HG03469 (cell line): ENCODE data around the gene GAPDHS.
A peak's percentile ranks its signal among the peaks of the same experiment; 100 is the strongest.

ENCODE experiments used
- ATAC-seq: cut with Tn5 transposase; IDR thresholded peaks from one replicate; pipeline ENCODE4 v1.9.1; 2021; ENCODE audit warnings: mild to moderate bottlenecking, moderate library complexity, moderate number of reproducible peaks; ENCODE audit not compliant: unreplicated experiment

GAPDHS gene

GRCh38 chr19:35534803-35535480 is 1.7 kb downstream of the GAPDHS start:
- no peak for ATAC-seq

GRCh38 chr19:35539314-35539713 is 6.1 kb downstream of the GAPDHS start:
- ATAC-seq, result no peak

GRCh38 chr19:35539850-35540249 is 6.6 kb downstream of the GAPDHS start:
- no peak for ATAC-seq

- ATAC-seq, result no peak
Observed at GRCh38 chr19:35540356-35540927, 7.2 kb downstream of the GAPDHS start.

- ATAC-seq, result no peak
Observed at GRCh38 chr19:35542209-35542608, 9.0 kb downstream of the GAPDHS start.

- ATAC-seq, result no peak
Observed at GRCh38 chr19:35543280-35544109, 10.2 kb downstream of the GAPDHS start.

GRCh38 chr19:35544110-35544802 is 11.0 kb downstream of the GAPDHS start:
- no peak for ATAC-seq

- ATAC-seq, result peak; percentile 49
Observed at GRCh38 chr19:35545001-35545854, 12.0 kb downstream of the GAPDHS start, which contains the start of gene TMEM147. TSS of gene TMEM147 (plus strand) at chr19:35545626. CDS start at chr19:35545740, 114 bp downstream.

- ATAC-seq, result peak; percentile 25
Observed at GRCh38 chr19:35545855-35546381, 12.7 kb downstream of the GAPDHS start.

- no peak for ATAC-seq
Observed at GRCh38 chr19:35546532-35546931, 13.3 kb downstream of the GAPDHS start.

GRCh38 chr19:35549174-35549788 is 16.0 kb downstream of the GAPDHS start:
- ATAC-seq, result no peak

- no peak for ATAC-seq
Observed at GRCh38 chr19:35549879-35550523, 16.7 kb downstream of the GAPDHS start.

GRCh38 chr19:35551091-35551810 is 18.0 kb downstream of the GAPDHS start:
- ATAC-seq, result no peak

- ATAC-seq, result no peak
Observed at GRCh38 chr19:35552534-35553384, 19.5 kb downstream of the GAPDHS start.

GRCh38 chr19:35553385-35554000 is 20.2 kb downstream of the GAPDHS start:
- ATAC-seq, result no peak

- no peak for ATAC-seq
Observed at GRCh38 chr19:35554076-35554475, 20.8 kb downstream of the GAPDHS start.
